Activated CD4-positive, alpha-beta T cell treated with anti-CD3 and anti-CD28 coated beads, Interleukin-2, amount 10 ng/mL, durations not matched to agents 7 days and 5 days (primary cell): ENCODE results near the gene DNAH9. TPM values are rescaled to one million over a fixed set of nuclear protein-coding genes. Genes with fewer than 3 reads are reported as not detected.

Source experiments
- CTCF ChIA-PET: fragments of 350-600 bp; sonication (Branson Sonifier 250); formaldehyde crosslinking; loops from one replicate; lab custom pipeline; 2021; ENCODE audit warnings: antibody characterized with exemption; lab: Charles Lee
- POLR2A ChIA-PET: fragments of 350-600 bp; sonication (Branson Sonifier 250); formaldehyde crosslinking; loops from one replicate; lab custom pipeline; 2021; ENCODE audit warnings: antibody characterized with exemption; lab: Charles Lee
- DNase-seq: peaks from one replicate; pipeline ENCODE4 v3.0.0-alpha.2; 2020
- H3K27ac Mint-ChIP-seq: one replicate; pipeline ENCODE4 v1.8.0; 2021; ENCODE audit warnings: mild to moderate bottlenecking, moderate library complexity, mixed read lengths
- H3K27me3 Mint-ChIP-seq: one replicate; pipeline ENCODE4 v1.8.0; 2021; ENCODE audit warnings: mixed read lengths
- H3K36me3 Mint-ChIP-seq: one replicate; pipeline ENCODE4 v1.8.0; 2021; ENCODE audit warnings: low read depth, mixed read lengths
- H3K4me1 Mint-ChIP-seq: one replicate; pipeline ENCODE4 v1.8.0; 2021; ENCODE audit warnings: mixed read lengths
- H3K4me3 Mint-ChIP-seq: one replicate; pipeline ENCODE4 v1.8.0; 2021; ENCODE audit warnings: mild to moderate bottlenecking, moderate library complexity, mixed read lengths
- H3K9me3 Mint-ChIP-seq: one replicate; pipeline ENCODE4 v1.8.0; 2021; ENCODE audit warnings: mixed read lengths
- total RNA-seq, 2 experiments: library from RNA; stranded (reverse); gene quantifications; one replicate each; pipeline ENCODE4 v1.2.3, GENCODE V29; 2021

The DNAH9 gene
- total RNA-seq, 2 experiments from 2014 or later, result not detected

- Mint-ChIP-seq H3K27ac (no peak overlapping the region), H3K4me3 (no peak overlapping the region), H3K36me3 (no peaks in the 10 kb centered on the region), H3K27me3 (no peaks in the 10 kb centered on the region), H3K9me3 (peaks cover 18% of the 10 kb centered on the region), H3K4me1 (no peaks in the 10 kb centered on the region)
- POLR2A ChIA-PET, result no interaction called here
- no peak for DNase-seq
- CTCF ChIA-PET, result no interaction called here
Observed at GRCh38 chr17:11564589-11565380, 33.5 kb upstream of the DNAH9 start.

GRCh38 chr17:11565591-11565990 lies 32.7 kb upstream of the DNAH9 start:
- Mint-ChIP-seq H3K4me1 (no peaks in the 10 kb centered on the region), H3K27ac (no peak overlapping the region), H3K9me3 (peaks cover 23% of the 10 kb centered on the region), H3K27me3 (no peaks in the 10 kb centered on the region), H3K4me3 (no peak overlapping the region), H3K36me3 (no peaks in the 10 kb centered on the region)
- ChIA-PET CTCF (no interaction called here), POLR2A (no interaction called here)
- DNase-seq, result no peak

GRCh38 chr17:11578998-11579397 lies 19.3 kb upstream of the DNAH9 start:
- Mint-ChIP-seq H3K4me3 (no peak overlapping the region), H3K9me3 (peaks cover 5% of the 10 kb centered on the region), H3K27ac (no peak overlapping the region), H3K4me1 (no peaks in the 10 kb centered on the region), H3K27me3 (no peaks in the 10 kb centered on the region), H3K36me3 (no peaks in the 10 kb centered on the region)
- DNase-seq, result no peak
- ChIA-PET POLR2A (no interaction called here), CTCF (no interaction called here)

- POLR2A ChIA-PET, result no interaction called here
Observed at GRCh38 chr17:11580677-11581076, 17.6 kb upstream of the DNAH9 start.

GRCh38 chr17:11582217-11582616 lies 16.1 kb upstream of the DNAH9 start:
- no peak overlapping the region for H3K4me3 Mint-ChIP-seq
- H3K9me3 Mint-ChIP-seq, result peaks cover 9% of the 10 kb centered on the region
- POLR2A ChIA-PET, result no interaction called here
- H3K4me1 Mint-ChIP-seq, result no peaks in the 10 kb centered on the region
- no peaks in the 10 kb centered on the region for H3K27me3 Mint-ChIP-seq
- no peaks in the 10 kb centered on the region for H3K36me3 Mint-ChIP-seq
- no peak overlapping the region for H3K27ac Mint-ChIP-seq
- DNase-seq, result no peak
- CTCF ChIA-PET, result no interaction called here

More at GRCh38 chr17:11580677-11581076, 17.6 kb upstream of the DNAH9 start:
- Mint-ChIP-seq H3K4me1 (no peaks in the 10 kb centered on the region), H3K4me3 (no peak overlapping the region), H3K27ac (no peak overlapping the region), H3K27me3 (no peaks in the 10 kb centered on the region), H3K36me3 (no peaks in the 10 kb centered on the region), H3K9me3 (peaks cover 9% of the 10 kb centered on the region)
- CTCF ChIA-PET, result no interaction called here
- DNase-seq, result no peak

GRCh38 chr17:11583306-11583992 lies 14.8 kb upstream of the DNAH9 start:
- Mint-ChIP-seq H3K36me3 (no peaks in the 10 kb centered on the region), H3K4me3 (no peak overlapping the region), H3K27ac (no peak overlapping the region), H3K9me3 (peaks cover 9% of the 10 kb centered on the region), H3K27me3 (no peaks in the 10 kb centered on the region), H3K4me1 (no peaks in the 10 kb centered on the region)
- no peak for DNase-seq
- ChIA-PET CTCF (no interaction called here), POLR2A (no interaction called here)

- no peak for DNase-seq
- H3K27ac Mint-ChIP-seq, result no peak overlapping the region
- H3K4me1 Mint-ChIP-seq, result no peaks in the 10 kb centered on the region
- H3K27me3 Mint-ChIP-seq, result no peaks in the 10 kb centered on the region
- ChIA-PET POLR2A (no interaction called here), CTCF (no interaction called here)
- H3K36me3 Mint-ChIP-seq, result no peaks in the 10 kb centered on the region
- peaks cover 5% of the 10 kb centered on the region for H3K9me3 Mint-ChIP-seq
- H3K4me3 Mint-ChIP-seq, result no peak overlapping the region
Observed at GRCh38 chr17:11589716-11590115, 8.6 kb upstream of the DNAH9 start.

GRCh38 chr17:11601661-11602060 lies 3.4 kb downstream of the DNAH9 start:
- ChIA-PET POLR2A (no interaction called here), CTCF (interaction anchor here (0.6 kb wide), 1 partner anchor 388 kb away, joined by 3 read pairs; no protein-coding TSS in a partner anchor)
- Mint-ChIP-seq H3K36me3 (no peaks in the 10 kb centered on the region), H3K4me3 (no peak overlapping the region), H3K9me3 (peaks cover 3% of the 10 kb centered on the region), H3K27me3 (peaks cover 11% of the 10 kb centered on the region), H3K4me1 (no peaks in the 10 kb centered on the region), H3K27ac (no peak overlapping the region)
- no peak for DNase-seq

- DNase-seq, result no peak
- no peaks in the 10 kb centered on the region for H3K27me3 Mint-ChIP-seq
- H3K4me1 Mint-ChIP-seq, result no peaks in the 10 kb centered on the region
- ChIA-PET CTCF (no interaction called here), POLR2A (no interaction called here)
- H3K9me3 Mint-ChIP-seq, result peaks cover 6% of the 10 kb centered on the region
- H3K36me3 Mint-ChIP-seq, result no peaks in the 10 kb centered on the region
- no peak overlapping the region for H3K27ac Mint-ChIP-seq
- H3K4me3 Mint-ChIP-seq, result no peak overlapping the region
Observed at GRCh38 chr17:11608396-11608795, 10.1 kb downstream of the DNAH9 start.

- H3K4me3 Mint-ChIP-seq, result no peak overlapping the region
- CTCF ChIA-PET, result no interaction called here
- no peak for DNase-seq
- no peak overlapping the region for H3K27ac Mint-ChIP-seq
- H3K9me3 Mint-ChIP-seq, result peaks cover 4% of the 10 kb centered on the region
- H3K4me1 Mint-ChIP-seq, result no peaks in the 10 kb centered on the region
- no peaks in the 10 kb centered on the region for H3K36me3 Mint-ChIP-seq
- POLR2A ChIA-PET, result no interaction called here
- no peaks in the 10 kb centered on the region for H3K27me3 Mint-ChIP-seq
Observed at GRCh38 chr17:11610999-11611566, 12.8 kb downstream of the DNAH9 start.

GRCh38 chr17:11612956-11613355 lies 14.7 kb downstream of the DNAH9 start:
- H3K9me3 Mint-ChIP-seq, result peaks cover 3% of the 10 kb centered on the region
- H3K36me3 Mint-ChIP-seq, result no peaks in the 10 kb centered on the region
- POLR2A ChIA-PET, result no interaction called here
- DNase-seq, result no peak
- H3K27ac Mint-ChIP-seq, result no peak overlapping the region
- CTCF ChIA-PET, result no interaction called here
- H3K4me1 Mint-ChIP-seq, result no peaks in the 10 kb centered on the region
- H3K4me3 Mint-ChIP-seq, result no peak overlapping the region
- no peaks in the 10 kb centered on the region for H3K27me3 Mint-ChIP-seq

- Mint-ChIP-seq H3K4me1 (no peaks in the 10 kb centered on the region), H3K27ac (no peak overlapping the region), H3K4me3 (no peak overlapping the region), H3K36me3 (no peaks in the 10 kb centered on the region), H3K9me3 (peaks cover 4% of the 10 kb centered on the region), H3K27me3 (no peaks in the 10 kb centered on the region)
- DNase-seq, result no peak
- POLR2A ChIA-PET, result no interaction called here
- CTCF ChIA-PET, result no interaction called here
Observed at GRCh38 chr17:11618861-11619566, 20.7 kb downstream of the DNAH9 start.

- ChIA-PET POLR2A (no interaction called here), CTCF (no interaction called here)
- Mint-ChIP-seq H3K4me1 (no peaks in the 10 kb centered on the region), H3K27me3 (no peaks in the 10 kb centered on the region), H3K36me3 (no peaks in the 10 kb centered on the region), H3K9me3 (peaks cover 4% of the 10 kb centered on the region), H3K4me3 (no peak overlapping the region), H3K27ac (no peak overlapping the region)
- DNase-seq, result no peak
Observed at GRCh38 chr17:11622492-11622891, 24.2 kb downstream of the DNAH9 start.
